Keratinocyte (primary cell): ENCODE measurements around the gene C22orf39. TPM values are rescaled to one million over a fixed set of nuclear protein-coding genes. Genes with fewer than 3 reads are reported as not detected.

ENCODE experiments used
- DNase-seq: peaks from one replicate; pipeline ENCODE4 v3.0.0-alpha.2; 2011; ENCODE audit warnings: low read depth, missing footprints, low spot score
- FAIRE-seq: peaks from 2 replicates; lab custom pipeline; 2011; peaks lifted over from hg19 to GRCh38; lab: Jason Lieb, UNC
- H2AFZ ChIP-seq: 2 replicates; pipeline ENCODE4 v1.6.0; 2012; ENCODE audit warnings: low read length, control low read depth, inconsistent platforms; ENCODE audit not compliant: control insufficient read depth
- H3K27ac ChIP-seq: 2 replicates; pipeline ENCODE4 v1.5.1; 2011; ENCODE audit warnings: low read length; ENCODE audit not compliant: control insufficient read depth, insufficient read depth
- H3K27me3 ChIP-seq: 3 replicates; pipeline ENCODE4 v1.6.0; 2011; ENCODE audit warnings: low read length; ENCODE audit not compliant: control insufficient read depth, insufficient read depth; ENCODE audit errors: extremely low read depth
- H3K36me3 ChIP-seq, 2 experiments: 2 replicates in 1 of 2; 3 replicates in 1 of 2; pipeline ENCODE4 v1.5.1; 2011; ENCODE audit warnings: low read length in 2 of 2, mild to moderate bottlenecking in 1 of 2; ENCODE audit not compliant: control insufficient read depth in 2 of 2, insufficient read depth in 2 of 2; ENCODE audit errors: extremely low read depth in 1 of 2
- H3K4me1 ChIP-seq: 3 replicates; pipeline ENCODE4 v1.5.1; 2011; ENCODE audit warnings: low read length; ENCODE audit not compliant: control insufficient read depth, insufficient read depth; ENCODE audit errors: extremely low read depth
- H3K4me2 ChIP-seq: 3 replicates; pipeline ENCODE4 v1.6.0; 2011; ENCODE audit warnings: low read depth, low read length; ENCODE audit not compliant: control insufficient read depth, insufficient read depth; ENCODE audit errors: extremely low read depth
- H3K4me3 ChIP-seq, 3 experiments: fragments of 200-600 bp in 1 of 3; sonication (generic) in 1 of 3; 2 replicates in 2 of 3; 3 replicates in 1 of 3; pipeline ENCODE4 v1.5.1; 2011 to 2016; ENCODE audit warnings: low read length in 3 of 3, mild to moderate bottlenecking in 3 of 3, control low read depth in 2 of 3, inconsistent platforms in 1 of 3, low read depth in 1 of 3, mixed read lengths in 1 of 3, mixed run types in 1 of 3, moderate library complexity in 1 of 3; ENCODE audit not compliant: control insufficient read depth in 2 of 3, insufficient read depth in 2 of 3; ENCODE audit errors: extremely low read depth in 1 of 3
- H3K79me2 ChIP-seq: 2 replicates; pipeline ENCODE4 v1.6.0; 2012; ENCODE audit warnings: low read length; ENCODE audit not compliant: control insufficient read depth, insufficient read depth
- H3K9ac ChIP-seq: 3 replicates; pipeline ENCODE4 v1.6.0; 2011; ENCODE audit warnings: low read length; ENCODE audit not compliant: control insufficient read depth, insufficient read depth; ENCODE audit errors: extremely low read depth
- H3K9me1 ChIP-seq: 3 replicates; pipeline ENCODE4 v1.6.0; 2011; ENCODE audit warnings: low read length; ENCODE audit not compliant: control insufficient read depth, insufficient read depth; ENCODE audit errors: extremely low read depth
- H3K9me3 ChIP-seq: 2 replicates; pipeline ENCODE4 v1.5.1; 2012; ENCODE audit warnings: low read depth, low read length; ENCODE audit not compliant: control insufficient read depth
- H4K20me1 ChIP-seq: 3 replicates; pipeline ENCODE4 v1.6.0; 2011; ENCODE audit warnings: low read length; ENCODE audit not compliant: control insufficient read depth, insufficient read depth; ENCODE audit errors: extremely low read depth
- EZH2 ChIP-seq: IDR thresholded peaks from one replicate; pipeline ENCODE4 v1.6.1; 2012; ENCODE audit warnings: inconsistent platforms, mild to moderate bottlenecking, low read length, moderate library complexity
- dilution Hi-C: fragments of 300-500 bp; cut with MboI; formaldehyde crosslinking; loops from one replicate; pipeline ENCODE4 v1.7.0; 2020; ENCODE audit warnings: low sequenced_read_pairs; ENCODE audit not compliant: extremely low pct_ligation_motif_present
- polyA plus RNA-seq, 5 experiments: library from polyadenylated mRNA; depleted of rRNA in 3 of 5; stranded (reverse) in 3 of 5; stranded (forward) in 1 of 5; unstranded in 1 of 5; fragments of >200 nt; gene quantifications; 1 replicate in 1 of 5; 2 replicates in 3 of 5; 3 replicates in 1 of 5; pipeline versions ENCODE4 v1.2.1 to v1.2.3, GENCODE V29; 2011 to 2012; ENCODE audit warnings: missing spikeins in 2 of 5, low read depth in 1 of 5, low replicate concordance in 1 of 5
- TF ChIP-seq, protein P1 (sequence below), 3 experiments: IDR thresholded peaks in 1 of 3; conservative IDR thresholded peaks in 1 of 3; optimal IDR thresholded peaks in 1 of 3; 2 replicates in 2 of 3; 3 replicates in 1 of 3; pipeline versions ENCODE3 to v1.5.1; 2011; ENCODE audit warnings: low read length in 3 of 3, mild to moderate bottlenecking in 3 of 3, moderate library complexity in 2 of 3, control low read depth in 1 of 3, inconsistent platforms in 1 of 3; ENCODE audit not compliant: insufficient read depth in 2 of 3; ENCODE audit errors: extremely low read depth in 1 of 3

C22orf39 gene
- polyA plus RNA-seq, 1 donor (not counting 4 experiments of a cell fraction or from before 2014, with no cell fraction given) = 13.8 TPM

- Histone ChIP-seq H3K4me3 (no peak overlapping the region), H3K9ac (no peak overlapping the region), H3K27ac (no peak overlapping the region), H4K20me1 (no peaks in the 10 kb centered on the region), H2AFZ (no peak overlapping the region), H3K79me2 (no peaks in the 10 kb centered on the region), H3K9me3 (no peaks in the 10 kb centered on the region), H3K27me3 (no peaks in the 10 kb centered on the region), H3K36me3 (peaks cover 43 to 46% of the 10 kb centered on the region in 2 experiments), H3K9me1 (no peaks in the 10 kb centered on the region), H3K4me2 (no peak overlapping the region), H3K4me1 (no peaks in the 10 kb centered on the region)
- dilution Hi-C loops = no loop called here
- TF ChIP-seq, protein P1, sequence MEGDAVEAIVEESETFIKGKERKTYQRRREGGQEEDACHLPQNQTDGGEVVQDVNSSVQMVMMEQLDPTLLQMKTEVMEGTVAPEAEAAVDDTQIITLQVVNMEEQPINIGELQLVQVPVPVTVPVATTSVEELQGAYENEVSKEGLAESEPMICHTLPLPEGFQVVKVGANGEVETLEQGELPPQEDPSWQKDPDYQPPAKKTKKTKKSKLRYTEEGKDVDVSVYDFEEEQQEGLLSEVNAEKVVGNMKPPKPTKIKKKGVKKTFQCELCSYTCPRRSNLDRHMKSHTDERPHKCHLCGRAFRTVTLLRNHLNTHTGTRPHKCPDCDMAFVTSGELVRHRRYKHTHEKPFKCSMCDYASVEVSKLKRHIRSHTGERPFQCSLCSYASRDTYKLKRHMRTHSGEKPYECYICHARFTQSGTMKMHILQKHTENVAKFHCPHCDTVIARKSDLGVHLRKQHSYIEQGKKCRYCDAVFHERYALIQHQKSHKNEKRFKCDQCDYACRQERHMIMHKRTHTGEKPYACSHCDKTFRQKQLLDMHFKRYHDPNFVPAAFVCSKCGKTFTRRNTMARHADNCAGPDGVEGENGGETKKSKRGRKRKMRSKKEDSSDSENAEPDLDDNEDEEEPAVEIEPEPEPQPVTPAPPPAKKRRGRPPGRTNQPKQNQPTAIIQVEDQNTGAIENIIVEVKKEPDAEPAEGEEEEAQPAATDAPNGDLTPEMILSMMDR (optimal IDR thresholded peaks at IDR 0.05 in 1 of 3, IDR thresholded peaks at IDR 0.05 in 1 of 3, conservative IDR thresholded peaks at IDR 0.05 in 1 of 3; ENCODE audit: extremely low read depth in 1 of 3, insufficient read depth in 2 of 3, low read length in 3 of 3) = no peak
- no peak for TF ChIP-seq EZH2
- FAIRE-seq (no peak), DNase-seq (no peak)
These were observed 53.0 kb downstream of the C22orf39 start for GRCh38 chr22:19394274-19395050.

DNA sequence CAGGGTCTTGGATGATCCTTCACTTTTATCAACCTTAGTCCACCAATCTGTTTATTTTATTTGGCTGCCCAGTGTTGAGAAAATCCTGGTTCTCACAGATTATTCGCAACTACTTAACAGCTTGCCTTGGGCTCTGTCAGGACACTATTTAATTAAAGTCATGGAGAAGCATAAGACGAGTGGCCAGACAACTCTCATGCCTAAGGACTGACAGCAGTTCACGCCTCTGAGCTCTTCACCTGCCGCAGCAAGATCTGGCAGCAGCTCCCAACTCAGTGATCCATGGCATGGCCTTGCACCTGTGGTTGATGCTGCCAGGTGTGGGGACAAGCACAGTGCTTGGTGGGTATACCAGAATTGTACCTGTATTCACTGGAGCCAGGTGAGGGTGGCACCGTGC lies 53.8 kb downstream of the C22orf39 start:
- peaks cover 46% of the 10 kb centered on the region in 2 experiments for H3K36me3 ChIP-seq
- H3K27ac ChIP-seq = no peak overlapping the region
- dilution Hi-C loops = no loop called here

More for the DNA sequence above, 53.8 kb downstream of the C22orf39 start:
- Histone ChIP-seq H3K9me3 (no peaks in the 10 kb centered on the region), H4K20me1 (no peaks in the 10 kb centered on the region), H3K4me1 (no peaks in the 10 kb centered on the region), H3K79me2 (no peaks in the 10 kb centered on the region), H3K27me3 (no peaks in the 10 kb centered on the region), H3K4me3 (no peak overlapping the region), H3K4me2 (no peak overlapping the region), H3K9me1 (no peaks in the 10 kb centered on the region), H2AFZ (no peak overlapping the region), H3K9ac (no peak overlapping the region)
- no peak for TF ChIP-seq EZH2
- TF ChIP-seq, protein P1 (optimal IDR thresholded peaks at IDR 0.05 in 1 of 3, IDR thresholded peaks at IDR 0.05 in 1 of 3, conservative IDR thresholded peaks at IDR 0.05 in 1 of 3; ENCODE audit: extremely low read depth in 1 of 3, insufficient read depth in 2 of 3, low read length in 3 of 3) = no peak
- DNase-seq (no peak), FAIRE-seq (no peak)

Other genes starting within 250 kb of the C22orf39 start
- 11.2 to 19.4 TPM (median 12.4 TPM) in 3 replicates for gene CLTCL1, start 156.0 kb downstream of the C22orf39 start, polyA plus RNA-seq
- gene HIRA, start 16.0 kb downstream of the C22orf39 start, polyA plus RNA-seq = 16.1 to 25.5 TPM (median 16.7 TPM) in 3 replicates
- 37.7 to 48.8 TPM (median 46.3 TPM) in 3 replicates for gene MRPL40, start 15.2 kb downstream of the C22orf39 start, polyA plus RNA-seq
- 145 to 156 TPM (median 150 TPM) in 3 replicates for gene UFD1, start 31.5 kb upstream of the C22orf39 start, polyA plus RNA-seq
- 5.2 to 22.7 TPM (median 14.3 TPM) in 3 replicates for gene CDC45, start 32.2 kb upstream of the C22orf39 start, polyA plus RNA-seq
- gene CLDN5, start 76.7 kb upstream of the C22orf39 start, polyA plus RNA-seq = not detected in 3 replicates